GM12875 (cell line): ENCODE results near the gene KCNG2.

Source experiments
- H3K4me3 ChIP-seq: one replicate; pipeline ENCODE4 v1.5.1; 2011; ENCODE audit warnings: low read depth, low read length, control low read depth
- CTCF ChIP-seq: IDR thresholded peaks from 2 replicates; pipeline ENCODE4 v1.5.1; 2011; ENCODE audit warnings: low read depth, mild to moderate bottlenecking, control low read depth, inconsistent platforms, low read length, moderate library complexity, borderline replicate concordance; ENCODE audit not compliant: insufficient read depth

The KCNG2 gene

GRCh38 chr18:79850731-79851130 is 53.0 kb downstream of the KCNG2 start:
- no peak overlapping the region for H3K4me3 ChIP-seq
- no peak for TF ChIP-seq CTCF

- no peak overlapping the region for H3K4me3 ChIP-seq
- TF ChIP-seq CTCF, result no peak
Measured at GRCh38 chr18:79851489-79851888, 53.8 kb downstream of the KCNG2 start.

- H3K4me3 ChIP-seq, result no peak overlapping the region
- no peak for TF ChIP-seq CTCF
Measured at GRCh38 chr18:79851950-79852349, 54.2 kb downstream of the KCNG2 start.

- no peak overlapping the region for H3K4me3 ChIP-seq
- no peak for TF ChIP-seq CTCF
Measured at GRCh38 chr18:79852561-79853302, 55.0 kb downstream of the KCNG2 start.

GRCh38 chr18:79853303-79853992 is 55.7 kb downstream of the KCNG2 start:
- no peak overlapping the region for H3K4me3 ChIP-seq
- TF ChIP-seq CTCF, result no peak

- no peak overlapping the region for H3K4me3 ChIP-seq
- no peak for TF ChIP-seq CTCF
Measured at GRCh38 chr18:79853993-79854364, 56.2 kb downstream of the KCNG2 start.

GRCh38 chr18:79855147-79855933 is 57.6 kb downstream of the KCNG2 start:
- H3K4me3 ChIP-seq, result no peak overlapping the region

More at GRCh38 chr18:79855147-79855933, 57.6 kb downstream of the KCNG2 start:
- TF ChIP-seq CTCF, result no peak
